HG03432 (cell line): Measurements from ENCODE around the gene CCL14.
"Not testable (repeated sequence)": the region's sequence is repeated elsewhere in the genome, so short reads cannot be mapped to it uniquely, and the experiment has no call there.

Source experiments
- ATAC-seq: cut with Tn5 transposase; IDR thresholded peaks from one replicate; pipeline ENCODE4 v1.9.1; 2021; ENCODE audit warnings: mild to moderate bottlenecking, moderate library complexity; ENCODE audit not compliant: unreplicated experiment

Gene CCL14

DNA sequence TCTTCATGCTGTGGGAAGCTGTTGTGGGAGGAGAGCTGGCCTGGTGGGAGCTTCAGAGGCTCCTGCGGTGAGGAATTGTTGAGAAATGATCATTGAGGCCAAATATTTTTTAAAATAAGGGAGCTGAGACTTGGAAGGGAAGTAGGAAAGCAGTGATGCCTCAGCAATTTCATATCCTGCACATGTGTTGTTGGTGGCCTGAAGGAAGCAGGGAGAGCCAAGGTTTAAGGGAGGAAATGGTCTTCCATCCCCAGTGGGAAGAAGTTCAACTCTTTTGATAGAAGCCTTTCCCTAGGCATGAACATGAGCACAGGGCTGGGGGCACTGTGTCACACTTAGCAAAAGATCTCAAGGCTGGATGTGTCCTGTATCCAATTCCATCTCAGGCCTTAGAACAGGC is at the start of gene CCL14:
TSS of gene CCL14 (minus strand) at position 87 of the 400 bp plus-strand sequence. CDS start at position 7, 80 bp downstream.
- no peak for ATAC-seq

DNA sequence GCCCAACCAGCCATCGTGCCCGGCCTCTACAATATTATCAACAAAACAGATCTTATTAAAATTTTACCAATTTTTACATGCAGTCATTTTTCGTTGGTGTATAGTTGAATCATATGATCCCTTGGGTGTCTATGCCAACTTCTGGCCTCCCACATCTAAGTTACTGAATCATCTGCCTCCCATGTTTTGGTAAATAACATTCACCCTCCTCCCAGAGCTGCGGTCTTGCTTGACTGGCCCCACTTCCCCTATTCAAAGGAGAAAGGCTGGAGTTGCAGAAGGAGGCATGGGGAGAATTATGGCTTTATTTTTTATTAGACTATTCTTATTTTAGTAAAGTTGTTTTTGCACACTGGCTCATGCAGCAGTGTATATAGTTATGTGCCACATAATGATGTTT is 49.7 kb upstream of the CCL14 start:
- ATAC-seq = no peak

GRCh38 chr17:36034127-36034526 is 47.6 kb upstream of the CCL14 start:
- no peak for ATAC-seq

- ATAC-seq = no peak
These were observed 44.4 kb upstream of the CCL14 start for GRCh38 chr17:36030956-36031355.

- no peak for ATAC-seq
These were observed 41.2 kb upstream of the CCL14 start for GRCh38 chr17:36027761-36028160.

GRCh38 chr17:36024106-36024869 is 37.8 kb upstream of the CCL14 start:
- ATAC-seq = no peak

DNA sequence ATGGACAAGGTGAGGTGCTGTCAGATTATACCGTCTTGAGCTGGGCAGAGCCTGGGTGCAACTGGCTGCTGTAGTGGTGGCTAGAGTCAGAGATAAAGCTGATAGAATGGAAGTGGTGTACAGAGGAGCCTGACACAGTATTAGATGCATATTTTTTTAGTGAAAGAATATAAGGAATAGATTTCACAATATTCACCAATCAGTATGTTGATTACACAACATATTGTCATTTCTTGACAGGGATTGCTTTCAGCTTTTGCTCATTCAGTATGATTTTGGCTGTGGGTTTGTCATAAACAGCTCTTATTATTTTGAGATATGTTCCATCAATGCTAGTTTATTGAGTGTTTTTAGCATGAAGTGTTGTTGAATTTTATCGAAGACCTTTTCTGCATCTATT is 32.9 kb upstream of the CCL14 start:
- no peak for ATAC-seq

GRCh38 chr17:36017799-36018198 is 31.3 kb upstream of the CCL14 start, which contains the start of gene CCL23:
Gene CCL23, minus strand, starts transcription at chr17:36017972. Its CDS starts 75 bp downstream, at chr17:36017897.
- no peak for ATAC-seq

- no peak for ATAC-seq
These were observed 30.0 kb upstream of the CCL14 start for GRCh38 chr17:36016555-36016954.

- ATAC-seq = not testable (repeated sequence)
These were observed 29.4 kb upstream of the CCL14 start for GRCh38 chr17:36015895-36016294.

- ATAC-seq = no peak
These were observed 28.4 kb upstream of the CCL14 start for GRCh38 chr17:36014946-36015345.

GRCh38 chr17:36011201-36011600 is 24.7 kb upstream of the CCL14 start:
- no peak for ATAC-seq

DNA sequence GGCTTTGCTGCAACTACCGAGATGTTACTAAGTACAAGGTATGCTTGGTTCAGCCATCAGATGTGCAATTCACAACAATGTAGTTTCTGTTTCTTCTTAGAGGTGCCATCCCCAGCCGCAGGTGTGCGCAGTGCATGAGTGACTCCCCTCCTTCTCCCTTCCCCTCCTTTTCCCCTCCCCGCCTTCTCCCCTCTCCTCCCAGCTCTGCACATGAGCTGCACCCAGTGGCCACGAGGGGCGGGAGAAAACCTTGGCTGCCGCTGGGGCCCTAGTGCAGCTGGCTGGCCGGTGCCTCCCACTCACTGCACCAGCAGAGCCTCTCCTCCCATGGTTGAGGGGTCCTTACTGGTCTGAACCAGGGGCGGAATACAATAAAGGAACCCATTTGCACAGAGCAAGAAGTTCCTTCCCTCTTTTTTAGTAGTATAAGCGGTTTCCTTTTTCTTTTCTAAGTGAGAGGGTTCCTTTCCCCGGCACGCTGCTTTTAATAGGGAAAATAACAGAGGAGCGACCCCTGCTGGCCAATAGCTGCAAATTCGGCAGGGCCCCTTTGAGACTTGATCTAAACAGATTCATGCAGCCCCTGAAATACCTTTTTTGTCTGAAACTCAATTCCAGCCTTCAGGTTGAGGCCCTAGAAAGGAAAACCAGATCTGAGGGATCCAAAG is 22.6 kb upstream of the CCL14 start:
- no peak for ATAC-seq

DNA sequence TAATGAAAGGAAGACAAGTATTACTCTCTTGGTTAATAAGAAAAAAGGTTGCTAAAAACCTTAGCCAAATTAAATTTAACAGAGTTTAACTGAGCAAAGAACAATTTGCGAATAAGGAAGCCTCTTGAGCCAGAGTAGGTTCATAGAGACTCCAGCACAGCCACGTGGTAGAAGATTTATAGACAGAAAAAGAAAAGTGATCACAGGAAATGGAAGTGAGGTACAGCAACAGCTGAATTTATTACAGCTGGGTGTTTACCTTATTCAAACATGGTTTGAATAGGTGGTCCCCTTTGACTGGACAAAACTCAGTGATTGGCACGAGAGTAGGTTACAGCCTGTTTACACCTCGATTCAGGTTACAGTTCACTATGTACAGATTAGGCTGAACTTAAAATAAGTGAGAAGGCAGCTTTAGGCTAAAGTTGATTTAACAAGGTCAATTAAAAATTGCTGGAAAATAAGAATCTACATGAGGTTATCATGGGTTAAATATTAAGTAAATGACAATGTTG is 18.1 kb upstream of the CCL14 start:
- no peak for ATAC-seq

GRCh38 chr17:36002631-36003030 is 16.1 kb upstream of the CCL14 start:
- ATAC-seq = no peak

DNA sequence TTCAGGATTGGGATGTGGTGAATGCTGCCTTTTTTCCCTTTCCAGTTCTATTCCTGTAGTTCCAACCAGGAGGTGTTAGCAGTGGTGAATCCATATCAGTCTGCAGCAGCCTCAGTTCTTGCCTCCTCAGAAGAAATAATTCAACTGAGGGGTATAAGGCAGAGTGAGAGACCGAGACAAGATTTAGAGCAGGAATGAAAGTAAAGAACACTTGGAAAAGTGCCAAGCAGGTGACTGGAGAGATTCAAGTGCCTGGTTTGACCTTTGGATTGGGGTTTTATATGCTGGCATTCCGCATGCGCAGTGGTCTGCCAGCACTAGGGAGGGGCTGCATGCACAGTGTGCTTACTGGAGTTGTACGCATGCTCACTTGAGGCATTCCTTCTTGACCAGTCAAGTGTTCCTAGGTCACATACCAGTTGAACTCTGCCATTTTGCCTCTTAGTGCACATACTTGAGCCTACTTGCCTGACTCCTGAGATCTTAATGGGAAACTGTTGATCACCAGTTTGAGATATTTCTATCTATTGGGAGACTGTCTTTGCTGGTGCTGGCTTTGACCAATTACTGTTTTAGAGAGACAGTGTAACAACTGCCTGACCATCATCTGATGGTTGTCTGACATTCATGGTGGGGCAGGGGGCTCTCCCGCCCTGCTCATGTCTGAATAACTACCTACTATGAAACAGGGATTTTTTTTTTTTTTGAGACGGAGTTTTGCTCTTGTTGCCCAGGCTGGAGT is 15.5 kb upstream of the CCL14 start:
- no peak for ATAC-seq

DNA sequence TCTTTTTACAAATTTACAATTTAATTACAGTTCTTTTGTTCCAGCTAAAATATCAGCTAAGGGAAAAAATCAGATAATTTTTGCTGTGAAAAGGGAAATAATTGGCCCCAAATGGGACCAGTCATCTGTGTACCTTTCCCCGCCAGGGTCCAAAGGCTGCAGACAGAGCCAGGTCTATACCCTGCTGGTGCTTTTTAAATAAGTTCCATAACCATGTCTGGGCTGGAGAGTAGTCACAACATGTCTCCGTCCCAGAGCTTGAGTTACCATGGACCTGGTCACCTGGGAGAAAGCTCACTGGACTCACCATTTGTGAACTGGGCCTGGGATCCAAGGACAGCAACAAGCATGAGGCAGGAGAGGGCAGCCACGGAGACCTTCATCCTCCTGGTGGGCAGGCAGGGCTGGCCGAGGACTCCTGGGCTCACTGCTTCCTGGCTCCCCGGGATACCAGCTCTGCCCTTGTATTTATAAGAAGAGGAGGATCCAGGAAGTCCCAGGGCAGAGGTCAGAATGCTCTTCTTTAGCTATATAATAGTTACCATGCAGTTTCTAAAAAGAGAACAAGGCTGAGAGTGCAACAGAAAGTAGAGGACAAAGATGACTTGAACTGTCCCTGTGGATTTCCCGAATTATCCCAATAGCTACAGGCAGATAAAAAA is 14.7 kb upstream of the CCL14 start, which contains the start of gene CCL15:
TSS of gene CCL15 (minus strand) at position 444 of the 662 bp plus-strand sequence. CDS start at position 383, 61 bp downstream.
- no peak for ATAC-seq

- ATAC-seq = no peak
These were observed 14.2 kb upstream of the CCL14 start for GRCh38 chr17:36000732-36001109.

- ATAC-seq = no peak
These were observed 12.2 kb upstream of the CCL14 start for GRCh38 chr17:35998756-35999155.

- ATAC-seq = no peak
These were observed 11.6 kb upstream of the CCL14 start for GRCh38 chr17:35998018-35998545.
